ENCODE results near the gene CCNY.

The CCNY gene

DNA sequence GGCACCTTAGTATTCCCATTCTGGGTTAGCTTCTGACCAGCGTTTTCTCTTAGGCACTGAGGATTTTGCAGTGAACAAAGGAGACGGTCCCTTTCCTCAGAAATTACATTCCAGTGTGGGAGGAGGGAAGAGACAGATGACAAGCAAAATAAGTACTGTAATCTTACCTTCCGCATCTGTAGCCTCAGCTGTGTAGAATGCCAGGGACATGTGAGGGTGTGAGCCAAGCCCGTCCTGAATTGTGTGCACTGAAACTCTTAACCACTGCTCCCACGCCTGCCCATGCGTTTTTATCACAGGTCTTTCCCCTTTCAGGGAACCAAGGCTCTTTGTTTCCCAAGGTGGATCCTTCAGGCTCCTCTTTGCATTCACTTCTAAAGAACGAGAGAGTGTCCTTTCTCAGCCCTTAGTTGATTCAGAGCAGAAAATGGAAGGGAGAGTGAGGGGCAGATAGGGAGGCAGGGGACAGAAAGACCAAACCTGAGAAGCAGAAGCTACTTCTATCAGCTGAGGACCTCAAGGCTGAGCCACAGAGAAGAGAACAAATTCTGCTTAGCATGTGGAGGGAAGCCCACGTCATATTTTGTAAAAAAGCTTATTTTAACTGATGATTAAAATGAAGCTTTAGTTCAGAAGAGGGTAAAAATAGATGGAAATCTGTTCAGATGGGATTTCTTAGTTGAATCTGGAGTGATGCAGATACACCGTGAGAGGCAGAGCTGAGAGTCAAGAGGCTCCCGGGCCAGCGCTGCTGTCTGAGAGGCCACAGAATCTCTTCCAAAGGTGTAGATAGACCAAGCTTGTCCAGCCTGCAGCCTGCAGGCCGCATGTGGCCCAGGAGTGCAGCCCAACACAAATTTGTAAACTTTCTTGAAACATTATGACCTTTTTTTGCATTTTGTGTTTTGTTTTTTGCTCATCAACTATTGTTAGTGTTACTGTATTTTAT is 122.5 kb downstream of the CCNY start:
- DNase-seq, result no peak

DNA sequence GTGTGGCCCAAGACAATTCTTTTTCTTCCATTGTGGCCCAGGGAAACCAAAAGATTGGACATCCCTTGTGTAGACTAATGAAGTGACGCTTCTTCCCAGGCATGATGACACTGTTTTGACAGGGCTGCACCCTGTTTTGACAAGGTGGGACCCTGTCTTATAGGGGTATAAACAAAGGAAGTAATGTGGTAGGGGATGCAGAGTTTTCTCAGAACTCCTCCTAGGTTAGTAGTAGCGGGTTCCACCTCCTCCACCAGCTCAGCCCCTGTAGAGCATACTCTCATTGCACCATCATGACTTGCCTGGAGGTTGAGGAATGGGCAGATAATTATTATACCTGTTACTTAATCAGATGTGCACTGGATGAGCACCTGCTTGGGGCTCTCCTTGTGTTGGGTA is 123.1 kb downstream of the CCNY start:
- no peak for DNase-seq

DNA sequence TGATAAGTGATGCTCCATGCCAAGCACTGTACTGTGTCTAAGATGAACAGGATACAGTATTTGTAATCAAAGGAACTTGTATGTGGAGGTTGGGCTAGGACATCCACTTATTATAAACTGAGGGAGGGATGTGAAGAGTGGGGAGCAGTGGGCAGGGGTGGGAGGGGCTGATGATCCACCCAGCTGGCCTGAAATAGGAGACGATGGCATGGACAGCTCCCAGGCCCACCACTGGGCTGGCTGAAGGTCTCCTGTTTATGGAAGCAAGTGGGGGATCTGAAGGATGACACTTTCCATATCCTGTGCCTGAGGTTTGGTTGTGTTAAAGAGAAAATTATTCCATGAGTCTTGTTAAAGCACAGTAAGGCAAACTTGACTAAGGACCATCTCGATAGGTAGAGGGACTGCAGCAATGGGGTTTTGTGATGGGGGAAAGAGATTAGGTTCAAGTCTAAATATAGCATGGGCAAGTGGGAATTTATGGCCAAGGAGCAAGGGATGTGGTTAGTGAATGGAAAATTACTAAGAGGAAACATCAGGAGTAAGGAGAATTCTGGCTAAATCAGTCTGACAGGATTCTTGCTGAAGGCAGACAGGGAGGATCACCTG is 124.6 kb downstream of the CCNY start:
- DNase-seq, result no peak

DNA sequence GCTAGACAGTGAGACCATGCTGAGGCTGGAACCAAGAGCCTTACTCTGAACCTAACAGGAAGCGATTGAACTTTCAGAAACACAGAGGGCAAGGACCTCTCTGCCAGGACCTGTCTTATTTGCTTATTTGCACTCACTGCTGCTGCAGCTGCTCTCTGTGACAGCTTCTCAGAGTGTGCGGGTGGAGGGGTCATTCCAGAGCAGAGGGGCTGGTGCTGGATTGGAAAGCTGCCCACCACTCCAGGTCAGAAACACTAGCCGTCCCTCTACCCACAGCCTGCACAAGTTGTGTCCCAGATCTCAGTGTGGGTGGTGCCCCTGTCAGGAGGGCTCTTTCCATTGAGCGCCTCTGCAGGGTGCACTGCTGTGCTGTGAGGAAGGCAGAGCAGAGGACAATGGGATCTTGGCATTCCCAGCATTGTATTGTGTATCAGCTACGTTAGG is 126.2 kb downstream of the CCNY start:
- no peak for DNase-seq

DNA sequence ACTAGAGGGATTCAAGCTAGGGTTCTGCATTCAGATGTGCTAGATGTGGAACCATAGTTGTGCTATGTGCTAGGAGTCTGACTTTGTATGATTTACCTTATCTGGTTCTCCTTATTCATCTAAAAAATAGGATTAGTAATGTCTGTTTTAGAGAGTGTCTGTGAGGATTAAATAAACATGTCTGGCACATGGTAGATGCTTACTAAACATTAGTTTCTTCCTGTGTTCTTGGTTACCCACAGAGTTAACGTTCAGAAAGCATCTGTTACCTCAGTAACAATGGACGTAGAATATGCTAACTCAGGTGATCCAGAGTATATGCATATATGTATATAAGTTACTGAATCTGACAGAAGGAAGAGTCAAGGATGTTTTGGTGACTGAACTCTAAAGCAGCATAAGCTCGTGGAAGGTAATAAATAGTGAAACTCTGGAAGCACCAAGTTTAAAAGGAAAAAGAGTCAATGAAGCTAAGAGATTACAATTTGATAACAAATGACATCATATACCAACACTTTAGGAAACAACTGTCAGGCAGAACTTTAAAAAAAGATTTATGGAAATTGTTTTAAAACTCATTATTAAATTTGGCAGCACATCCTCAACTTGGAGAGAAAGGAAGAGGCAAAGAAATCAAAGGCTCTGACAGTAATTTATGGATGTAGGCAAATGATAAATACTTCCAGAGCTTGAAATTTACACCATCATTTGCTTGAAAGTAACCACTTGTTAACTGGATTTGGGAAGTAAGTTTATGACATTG is 127.0 kb downstream of the CCNY start:
- DNase-seq, result no peak

DNA sequence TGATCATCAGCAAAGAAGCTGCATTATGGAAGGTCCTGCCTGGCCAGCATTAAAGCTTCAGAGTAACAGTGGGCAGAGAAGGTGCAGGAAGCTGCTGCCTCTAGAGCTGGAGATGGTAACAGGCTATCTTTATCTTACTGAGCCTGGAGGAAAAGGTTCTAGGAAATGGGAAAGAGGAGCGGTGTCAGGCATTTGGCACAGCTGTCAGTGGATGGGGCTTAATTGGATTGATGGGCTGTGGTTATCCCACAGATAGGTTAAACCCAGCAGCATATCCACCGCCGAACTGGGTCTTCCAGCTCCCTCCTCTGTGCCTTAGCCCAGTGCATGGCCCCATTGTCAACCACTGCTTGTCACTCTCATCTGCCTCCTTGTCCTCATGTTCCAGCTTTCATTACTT is 127.6 kb downstream of the CCNY start:
- no peak for DNase-seq

DNA sequence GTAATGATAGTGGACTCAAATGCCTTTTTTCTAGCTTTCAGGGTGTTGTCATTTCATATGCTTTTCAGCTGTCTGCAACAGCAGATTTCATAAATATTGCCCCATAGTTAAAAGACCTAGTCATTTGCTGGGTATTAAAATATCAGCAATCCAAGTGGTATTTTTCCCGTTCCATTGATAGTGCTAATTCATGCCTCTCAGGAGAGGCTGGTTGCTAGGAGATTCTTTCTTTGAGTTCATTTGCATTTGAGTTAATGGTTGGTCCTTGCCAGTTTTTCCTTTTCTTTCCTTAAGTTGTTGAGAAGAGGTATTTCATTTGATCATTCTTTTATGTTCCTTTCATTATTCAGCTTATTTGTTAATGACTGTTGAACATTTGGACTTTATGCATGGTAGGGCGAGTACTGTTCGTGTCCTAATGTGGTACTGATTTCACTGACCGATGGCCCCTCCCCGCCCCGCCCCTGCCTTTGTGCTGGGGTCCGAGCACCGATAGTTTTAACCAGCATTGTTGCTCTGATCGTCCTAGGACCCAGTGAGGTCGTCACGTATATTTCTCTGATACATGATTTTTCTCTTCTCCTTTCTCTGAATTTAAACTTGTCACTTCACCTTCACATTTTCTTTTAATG is 128.6 kb downstream of the CCNY start:
- DNase-seq, result no peak

DNA sequence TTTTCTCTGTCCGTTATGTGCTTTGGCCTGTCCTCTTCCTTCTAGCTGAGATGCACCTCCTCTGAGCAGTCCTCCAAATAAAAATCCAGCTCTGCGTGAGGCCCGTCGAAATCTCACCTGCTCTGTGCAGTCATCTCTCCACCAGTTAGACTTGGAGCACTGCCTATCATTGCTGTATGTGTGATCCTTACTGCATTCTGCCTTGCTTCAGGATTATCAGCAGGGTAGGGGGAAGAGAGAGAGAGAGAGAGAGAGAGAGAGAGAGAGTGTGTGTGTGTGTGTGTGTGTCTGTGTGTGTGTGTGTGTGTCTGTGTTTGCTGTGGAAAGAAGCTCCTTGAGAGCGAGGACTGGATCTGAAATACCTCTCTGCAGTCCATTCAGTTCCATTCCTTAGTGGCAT is 129.4 kb downstream of the CCNY start:
- DNase-seq, result no peak

DNA sequence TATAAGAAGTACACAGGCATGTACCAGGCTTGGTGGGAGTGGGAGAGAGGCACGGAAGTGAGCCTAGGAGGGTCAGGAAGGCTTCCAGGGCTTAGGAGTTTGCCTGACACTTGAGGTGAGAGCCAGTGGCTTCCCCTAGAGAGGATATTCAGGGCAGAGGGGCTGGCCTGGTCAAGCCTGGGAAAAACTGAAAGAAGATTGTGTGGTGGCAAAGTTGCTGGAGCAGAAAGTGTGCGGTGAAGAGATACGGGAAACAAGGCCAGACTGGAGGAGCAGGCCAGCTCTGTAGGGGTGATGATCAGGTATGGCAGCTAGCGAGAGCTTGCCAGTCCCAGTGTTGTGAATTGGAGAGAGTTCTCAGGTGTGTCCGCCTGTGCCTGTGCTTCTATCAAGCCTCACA is 129.9 kb downstream of the CCNY start:
- no peak for DNase-seq

DNA sequence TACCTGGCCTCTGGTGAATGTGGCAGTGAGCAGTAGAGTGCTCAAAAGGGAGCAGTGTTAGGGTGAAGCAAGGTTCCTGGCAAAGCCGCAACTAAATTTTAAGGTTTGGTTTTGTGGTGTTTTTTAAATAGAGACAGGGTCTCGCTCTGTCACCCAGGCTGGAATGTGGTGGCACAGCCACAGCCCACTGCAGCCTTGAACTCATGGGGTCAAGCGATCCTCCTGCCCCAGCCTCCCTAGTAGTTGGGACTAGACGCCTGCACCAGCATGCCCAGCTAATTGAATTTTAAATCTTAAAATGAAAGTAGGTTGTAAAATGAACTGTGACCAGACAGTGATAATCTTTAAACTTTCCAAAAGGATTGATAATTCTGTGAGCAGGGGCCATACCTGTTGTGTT is 130.4 kb downstream of the CCNY start:
- DNase-seq, result no peak

DNA sequence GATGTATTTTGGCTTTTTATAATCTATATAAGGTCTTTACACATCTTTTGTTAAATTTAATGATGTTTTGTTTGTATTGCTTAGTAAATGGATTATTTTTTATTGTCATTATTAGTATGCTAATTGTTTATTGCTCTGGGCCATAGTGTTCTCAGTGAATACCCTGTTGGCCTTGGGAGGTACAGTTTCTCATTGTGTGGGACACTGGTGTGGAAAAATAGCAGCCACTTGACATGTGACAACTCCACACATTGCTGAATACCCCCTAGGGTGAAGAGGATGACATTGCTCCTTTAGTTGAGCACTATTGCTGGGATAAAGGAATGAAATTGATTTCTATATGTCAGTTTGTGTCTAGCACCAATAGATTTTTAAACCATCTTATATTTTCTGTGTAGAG is 130.9 kb downstream of the CCNY start:
- no peak for DNase-seq

DNA sequence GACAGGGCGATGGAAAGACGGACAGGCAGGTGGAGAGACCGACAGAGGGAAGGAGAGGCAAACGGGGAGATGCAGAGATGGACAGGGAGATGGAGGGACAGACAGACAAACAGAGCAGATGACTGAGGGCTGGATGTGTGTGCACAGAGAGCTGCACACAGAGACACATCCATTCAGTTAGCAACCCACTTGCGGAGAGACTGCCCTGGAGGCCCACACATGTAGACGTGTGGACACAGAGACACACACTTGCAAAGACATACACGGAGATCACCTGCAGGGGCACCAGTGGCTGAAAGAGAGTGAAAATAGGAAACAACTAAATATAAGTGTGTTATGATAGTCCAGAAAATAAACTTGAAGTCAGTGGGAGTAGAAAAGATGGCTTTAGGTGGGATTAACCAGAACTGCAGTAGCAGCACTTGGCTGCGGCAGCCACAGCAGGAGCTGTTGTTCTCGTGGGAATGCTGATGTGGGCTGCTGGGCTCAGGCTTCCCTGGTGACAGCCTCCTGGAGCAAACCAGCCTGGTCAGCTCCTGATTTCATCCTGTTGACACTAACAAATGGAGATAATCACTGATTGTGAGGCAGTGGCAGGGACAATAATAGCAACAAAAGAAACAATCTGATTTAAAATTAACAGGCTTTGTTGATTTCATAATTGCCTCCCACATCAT is 134.1 kb downstream of the CCNY start:
- no peak for DNase-seq

DNA sequence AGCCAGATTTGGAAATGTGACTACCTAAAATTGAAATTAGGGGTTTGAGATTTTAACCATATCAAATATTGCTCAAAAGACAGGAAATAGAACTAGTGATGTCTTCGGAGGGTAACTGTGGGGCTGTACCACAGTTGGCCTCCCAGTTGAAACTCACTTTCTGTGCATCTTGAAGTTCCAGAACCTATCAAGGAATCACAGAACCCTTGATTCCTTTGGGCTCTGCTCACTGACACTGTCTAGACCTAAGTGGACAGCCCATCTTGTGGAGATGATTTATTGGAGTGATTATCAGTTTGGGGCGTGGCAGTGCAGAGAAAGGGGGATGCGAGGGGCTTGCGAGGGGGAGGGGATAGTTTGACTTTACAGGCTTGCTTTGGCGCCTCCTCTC is 134.6 kb downstream of the CCNY start:
- DNase-seq, result no peak

DNA sequence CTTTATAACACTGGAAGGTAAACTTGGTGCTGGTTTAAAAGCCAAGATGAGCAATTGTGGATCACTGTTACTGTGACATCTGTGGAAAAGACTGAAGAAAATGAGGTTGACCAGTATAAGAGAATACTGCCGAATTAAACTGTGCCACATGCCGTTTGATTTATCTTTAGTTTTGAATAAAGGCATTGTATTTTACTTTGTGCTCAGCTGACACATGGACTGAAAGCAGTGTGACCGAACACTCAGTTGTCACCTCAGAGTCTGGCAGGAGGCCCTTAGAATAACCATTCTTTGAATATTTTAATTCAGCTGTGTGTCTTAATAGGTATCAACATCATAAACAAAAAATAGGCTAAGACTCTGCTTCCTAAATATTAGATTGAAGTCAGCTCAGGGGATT is 135.1 kb downstream of the CCNY start:
- no peak for DNase-seq

DNA sequence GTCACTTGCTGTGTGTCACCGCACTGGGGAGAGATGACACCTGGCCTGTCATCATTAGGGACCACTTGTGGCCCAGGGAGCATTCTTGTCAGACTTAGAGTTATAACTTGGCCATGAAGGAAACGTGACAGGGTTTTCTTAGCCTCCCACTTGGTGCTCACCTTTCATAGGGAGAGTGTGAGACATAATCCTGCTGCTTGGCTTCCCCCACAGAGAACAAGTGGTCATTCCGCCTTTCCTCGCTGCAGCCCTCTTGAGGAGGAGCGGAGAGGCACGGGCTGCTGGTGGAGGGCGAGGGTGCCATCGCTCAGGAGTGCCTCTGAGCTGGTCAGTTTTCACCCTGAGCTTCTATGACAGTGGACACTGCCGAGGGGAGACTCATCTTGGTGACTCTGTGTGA is 143.8 kb downstream of the CCNY start:
- DNase-seq, result no peak

DNA sequence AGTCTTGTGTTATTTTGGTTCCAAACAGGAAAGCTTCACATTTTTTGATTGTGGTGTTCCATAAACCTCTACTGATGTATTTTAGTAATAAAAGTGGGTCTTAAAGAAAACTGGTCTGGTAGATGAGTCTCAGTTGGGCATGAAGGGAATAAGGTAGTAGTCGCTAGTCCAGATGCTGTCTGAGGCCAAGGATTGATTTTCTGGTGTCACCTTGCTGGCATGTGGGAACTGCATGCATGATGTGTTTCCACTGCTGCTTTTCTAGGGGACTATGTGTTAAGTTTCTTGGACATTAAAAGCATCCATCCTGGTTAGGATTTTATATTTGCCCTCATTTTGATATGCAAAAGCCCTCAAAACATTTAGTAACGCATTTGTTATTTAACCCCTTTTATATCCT is 145.1 kb downstream of the CCNY start:
- no peak for DNase-seq

DNA sequence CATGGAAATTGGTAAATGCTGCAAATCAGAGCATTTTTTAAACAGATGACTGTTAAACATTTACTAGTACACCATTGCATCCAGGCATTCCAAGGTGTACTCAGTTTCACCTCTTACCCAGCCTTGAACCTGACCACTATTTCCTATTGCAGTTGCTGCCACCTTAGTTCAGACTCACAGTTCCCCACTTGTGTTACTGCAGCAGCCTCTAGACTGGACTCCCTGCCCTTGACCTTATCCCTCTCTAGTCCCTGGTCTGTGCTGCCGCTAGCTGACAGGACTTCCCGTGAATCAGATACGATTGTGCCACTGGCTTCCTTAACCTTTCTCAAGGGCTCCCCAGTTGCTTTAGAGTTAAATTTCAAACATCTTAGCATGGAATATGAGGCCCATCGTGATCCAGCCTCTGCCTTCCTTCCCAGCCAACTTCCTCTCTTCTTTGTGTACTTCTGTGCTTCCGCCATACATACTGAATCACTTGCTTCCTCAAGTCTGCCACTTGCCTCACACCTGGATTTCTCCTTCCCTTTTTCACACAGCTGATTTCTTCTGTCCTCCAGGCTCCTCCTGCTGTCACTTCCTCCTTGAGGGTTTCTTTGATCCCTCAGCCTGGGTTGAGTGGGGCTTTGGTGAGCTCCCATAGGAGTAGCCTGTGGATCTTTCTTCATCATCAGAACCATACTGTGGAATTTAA is 150.1 kb downstream of the CCNY start:
- DNase-seq, result no peak

DNA sequence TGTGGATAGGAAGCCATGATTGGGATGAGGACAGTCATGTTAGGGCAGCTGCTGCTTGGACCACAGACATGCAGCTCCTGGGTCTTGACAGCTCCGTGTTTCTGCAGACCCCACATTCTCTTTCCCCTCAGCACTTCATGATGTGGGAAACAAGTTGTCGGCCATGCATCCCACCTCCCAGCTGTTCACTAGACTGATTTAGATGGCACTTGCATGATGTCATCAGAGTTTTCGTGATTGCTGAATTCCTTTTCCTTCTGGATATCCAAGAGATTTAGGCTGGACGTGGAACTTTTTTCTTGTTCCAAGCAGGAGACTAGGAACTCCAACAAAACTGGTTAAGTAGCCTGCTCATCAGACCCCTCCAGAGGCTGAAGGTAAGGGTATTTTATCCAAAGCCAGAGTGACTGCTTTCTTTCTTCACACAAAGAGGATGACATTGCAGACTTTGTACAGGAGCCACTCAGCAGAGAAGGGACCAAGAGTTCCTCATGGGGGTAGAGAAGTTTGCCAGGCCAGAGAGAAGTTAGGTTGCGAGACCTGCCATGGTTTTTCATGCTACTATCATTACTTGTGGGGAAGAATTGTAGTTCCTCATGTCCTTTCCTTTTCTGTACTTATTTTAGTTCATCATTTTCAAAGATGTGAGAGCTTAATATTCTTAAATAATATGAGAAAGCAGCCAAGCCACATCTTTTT is 151.2 kb downstream of the CCNY start:
- no peak for DNase-seq

DNA sequence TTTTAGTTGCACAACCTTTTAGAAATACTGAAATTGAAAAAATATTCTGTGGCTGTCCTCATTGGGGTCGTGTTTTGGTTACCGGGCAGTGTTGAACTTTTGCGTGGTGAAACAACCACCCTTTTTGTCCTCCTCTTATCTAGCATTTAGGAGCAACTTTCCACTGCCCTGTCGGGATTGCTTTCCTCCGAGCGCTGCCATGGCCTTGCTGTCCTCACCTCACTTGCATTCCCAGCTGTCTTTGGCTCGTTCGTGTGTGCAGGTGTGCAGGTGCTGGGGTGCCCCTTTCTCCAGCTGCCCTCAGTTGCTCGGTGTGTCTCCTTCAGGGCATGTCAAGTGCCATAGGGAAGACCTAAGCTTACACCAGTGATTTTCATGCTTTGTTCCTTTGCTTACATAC is 151.9 kb downstream of the CCNY start:
- DNase-seq, result no peak

DNA sequence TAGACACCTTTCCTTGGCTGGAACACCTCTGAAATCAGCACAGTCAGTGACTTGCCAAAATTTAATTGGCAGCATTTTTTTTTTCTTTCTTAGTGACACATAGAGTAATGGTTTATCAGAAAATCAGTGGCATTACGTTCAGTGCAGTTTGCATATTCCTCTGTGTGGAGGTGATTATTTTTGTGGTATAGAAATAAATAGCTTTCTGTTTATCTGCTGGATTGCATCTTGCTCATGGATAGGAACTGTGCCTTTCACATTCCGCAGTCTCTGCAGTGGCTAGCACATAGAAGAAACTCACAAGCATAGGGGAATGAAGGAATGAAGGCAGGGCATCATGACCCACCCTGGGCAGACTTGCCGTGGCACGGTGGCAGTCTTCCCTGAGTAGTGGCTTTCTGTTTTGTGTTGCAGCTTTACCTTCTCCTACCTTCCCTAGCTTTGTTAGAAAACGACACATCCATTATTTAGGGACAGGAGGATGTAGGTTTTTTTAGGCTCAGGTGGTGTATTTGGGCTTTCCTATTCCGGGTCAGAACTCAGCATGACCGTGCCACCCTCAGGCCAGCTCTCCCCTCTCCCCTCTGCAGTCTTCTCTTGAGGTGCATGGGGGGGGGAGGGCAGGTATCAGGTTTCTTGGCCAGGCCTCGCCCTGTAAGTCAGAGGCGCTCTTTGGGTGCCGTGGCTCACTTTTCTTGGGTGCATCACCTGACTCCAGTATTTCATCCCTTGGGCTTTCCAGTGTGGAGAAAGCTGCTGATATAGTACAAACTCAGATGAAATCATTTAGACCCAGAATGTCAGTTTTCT is 156.3 kb downstream of the CCNY start:
- DNase-seq, result no peak
